ENCODE results near the gene MAP3K6.

DNA sequence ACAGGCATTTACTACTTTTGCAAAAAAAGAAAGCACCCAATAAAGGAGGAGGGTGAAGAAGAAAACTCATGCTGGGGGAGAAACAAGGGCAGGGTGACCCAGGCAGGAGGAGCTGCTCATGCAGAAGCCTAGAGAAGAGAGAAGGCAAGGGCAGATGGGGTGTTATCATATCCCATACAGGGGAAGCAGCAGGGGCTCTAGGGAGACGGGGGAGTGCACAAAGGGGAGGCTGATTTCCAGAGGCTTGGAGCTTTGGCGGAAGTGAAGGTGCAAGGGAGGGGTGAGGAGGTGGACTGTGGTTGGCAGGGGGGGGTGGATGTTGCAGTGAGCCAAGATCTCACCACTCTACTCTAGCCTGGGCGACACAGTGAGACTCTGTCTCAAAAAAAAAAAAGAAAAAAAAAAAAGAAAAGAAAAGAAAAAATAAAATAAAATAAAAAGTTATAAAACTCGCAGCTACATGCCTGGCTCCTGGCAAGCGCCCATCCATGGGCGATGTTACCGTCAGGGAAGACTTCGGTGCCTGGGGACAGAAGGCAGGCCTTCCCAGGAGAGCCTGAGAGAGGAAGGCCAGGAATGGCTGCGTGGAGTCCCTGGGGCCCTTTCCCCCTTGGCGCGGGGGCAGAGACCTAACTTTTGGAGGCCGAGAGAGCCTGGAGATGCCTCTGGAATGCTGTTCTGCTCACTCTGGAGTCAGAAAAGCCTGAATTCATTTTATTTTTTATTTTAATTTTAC is 11.2 kb upstream of the MAP3K6 start:
- TF ChIP-seq, protein P1, sequence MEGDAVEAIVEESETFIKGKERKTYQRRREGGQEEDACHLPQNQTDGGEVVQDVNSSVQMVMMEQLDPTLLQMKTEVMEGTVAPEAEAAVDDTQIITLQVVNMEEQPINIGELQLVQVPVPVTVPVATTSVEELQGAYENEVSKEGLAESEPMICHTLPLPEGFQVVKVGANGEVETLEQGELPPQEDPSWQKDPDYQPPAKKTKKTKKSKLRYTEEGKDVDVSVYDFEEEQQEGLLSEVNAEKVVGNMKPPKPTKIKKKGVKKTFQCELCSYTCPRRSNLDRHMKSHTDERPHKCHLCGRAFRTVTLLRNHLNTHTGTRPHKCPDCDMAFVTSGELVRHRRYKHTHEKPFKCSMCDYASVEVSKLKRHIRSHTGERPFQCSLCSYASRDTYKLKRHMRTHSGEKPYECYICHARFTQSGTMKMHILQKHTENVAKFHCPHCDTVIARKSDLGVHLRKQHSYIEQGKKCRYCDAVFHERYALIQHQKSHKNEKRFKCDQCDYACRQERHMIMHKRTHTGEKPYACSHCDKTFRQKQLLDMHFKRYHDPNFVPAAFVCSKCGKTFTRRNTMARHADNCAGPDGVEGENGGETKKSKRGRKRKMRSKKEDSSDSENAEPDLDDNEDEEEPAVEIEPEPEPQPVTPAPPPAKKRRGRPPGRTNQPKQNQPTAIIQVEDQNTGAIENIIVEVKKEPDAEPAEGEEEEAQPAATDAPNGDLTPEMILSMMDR (IDR thresholded peaks at IDR 0.05; ENCODE audit: low read depth, low read length, missing input control) = no peak
- TF ChIP-seq NR2F2 (IDR thresholded peaks at IDR 0.05) (no peak), RAD21 (IDR thresholded peaks at IDR 0.05) (no peak), TAF1 (conservative IDR thresholded peaks at IDR 0.05) (no peak), GABPA (IDR thresholded peaks at IDR 0.05 in 1 of 2, conservative IDR thresholded peaks at IDR 0.05 in 1 of 2) (no peak), JUND (IDR thresholded peaks at IDR 0.05) (no peak), EGR1 (IDR thresholded peaks at IDR 0.05; ENCODE audit: low read depth in 2 of 2) (no peak), HNF4G (IDR thresholded peaks at IDR 0.05) (no peak), YY1 (IDR thresholded peaks at IDR 0.05) (no peak)
- TF ChIP-seq, protein P2, sequence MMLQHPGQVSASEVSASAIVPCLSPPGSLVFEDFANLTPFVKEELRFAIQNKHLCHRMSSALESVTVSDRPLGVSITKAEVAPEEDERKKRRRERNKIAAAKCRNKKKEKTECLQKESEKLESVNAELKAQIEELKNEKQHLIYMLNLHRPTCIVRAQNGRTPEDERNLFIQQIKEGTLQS (IDR thresholded peaks at IDR 0.05) = no peak
- TF ChIP-seq, protein P3, sequence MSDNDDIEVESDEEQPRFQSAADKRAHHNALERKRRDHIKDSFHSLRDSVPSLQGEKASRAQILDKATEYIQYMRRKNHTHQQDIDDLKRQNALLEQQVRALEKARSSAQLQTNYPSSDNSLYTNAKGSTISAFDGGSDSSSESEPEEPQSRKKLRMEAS (IDR thresholded peaks at IDR 0.05) = no peak

Data from liver (tissue), 3 donors.